ENCODE measurements around the gene SCML1.
"Not testable (repeated sequence)": the region's sequence is repeated elsewhere in the genome, so short reads cannot be mapped to it uniquely, and the experiment has no call there.

SCML1 gene

GRCh38 chrX:17740137-17741122, 3.1 kb downstream of the SCML1 start:
- DNase-seq, result no peak

DNA sequence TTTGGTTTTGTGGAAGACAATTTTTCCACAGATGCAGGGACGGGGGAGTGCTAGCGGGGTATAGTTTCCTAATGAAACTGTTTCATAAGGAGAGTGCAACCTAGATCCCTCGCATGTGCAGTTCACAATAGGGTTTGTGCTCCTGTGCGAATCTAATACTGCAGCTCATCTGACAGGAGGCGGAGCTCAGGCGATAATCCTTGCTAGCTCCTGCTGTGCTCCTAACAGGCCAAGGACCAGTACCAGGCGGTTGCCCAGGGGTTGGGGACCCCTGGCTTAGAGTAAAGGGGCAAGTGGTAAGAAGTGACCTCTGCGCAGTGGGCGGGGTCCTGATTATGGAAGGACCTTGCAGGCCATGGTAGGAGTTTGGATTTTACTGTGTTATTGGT, 3.8 kb downstream of the SCML1 start:
- no peak for DNase-seq

DNA sequence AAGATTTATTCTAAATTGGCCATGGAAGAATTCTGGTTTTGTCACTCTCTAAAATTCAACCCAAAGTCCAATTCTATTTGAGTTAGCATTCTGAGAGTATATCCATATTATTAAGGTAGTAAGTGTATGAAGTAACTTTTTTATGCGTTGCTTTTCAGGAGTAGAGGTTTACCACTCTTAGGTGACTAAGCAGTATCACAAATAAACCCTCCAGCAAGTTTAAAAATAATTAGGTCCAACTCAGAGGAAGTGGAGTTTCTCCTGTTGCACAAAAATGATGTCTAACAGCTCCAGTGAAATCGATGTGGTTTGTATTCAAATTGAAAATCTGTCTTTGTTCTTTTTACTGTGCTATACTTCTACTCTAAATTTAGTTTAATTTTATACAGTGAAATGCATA, 6.6 kb downstream of the SCML1 start:
- no peak for DNase-seq

GRCh38 chrX:17744896-17745523, 7.7 kb downstream of the SCML1 start:
- DNase-seq, result no peak

- DNase-seq, result no peak
These were observed 10.4 kb downstream of the SCML1 start for GRCh38 chrX:17747692-17748091.

- no peak for DNase-seq
These were observed 11.4 kb downstream of the SCML1 start for GRCh38 chrX:17748684-17749083.

DNA sequence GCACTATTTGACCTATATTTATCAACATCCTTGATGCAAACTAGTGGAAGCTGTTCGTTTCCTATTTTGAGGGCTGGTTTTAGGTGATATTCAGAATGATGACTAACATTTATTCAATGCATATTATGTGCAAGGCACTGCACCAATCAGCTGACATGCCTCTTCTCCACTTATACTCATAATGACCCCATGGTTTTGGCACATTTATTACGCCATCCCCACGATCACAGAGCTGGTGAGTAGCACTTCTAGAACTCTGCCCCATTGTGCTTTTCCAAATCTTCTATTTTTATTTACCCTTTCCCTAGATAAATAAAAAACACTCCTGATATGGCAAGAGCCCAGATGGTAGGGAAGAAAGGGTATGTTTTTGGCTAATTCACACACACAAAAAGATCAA, 13.1 kb downstream of the SCML1 start:
- DNase-seq, result no peak

DNA sequence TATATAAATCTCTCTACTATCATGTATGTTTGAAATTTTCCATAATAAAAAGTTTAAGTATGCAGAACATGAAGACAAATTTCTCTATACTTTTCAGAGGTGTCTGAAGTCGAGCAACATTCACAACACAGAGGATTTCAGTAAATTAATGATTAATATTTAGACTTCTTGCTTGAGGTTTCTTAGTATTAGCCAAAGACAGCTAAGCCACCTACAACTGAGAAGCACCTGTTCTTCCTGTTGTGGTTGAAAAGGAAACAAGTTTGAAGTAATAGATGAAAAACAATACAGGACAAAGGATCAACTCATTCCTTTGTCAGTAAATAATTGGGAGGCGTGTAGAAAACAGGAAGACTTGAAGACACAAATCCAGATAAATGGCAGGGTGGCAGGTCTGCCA, 21.1 kb downstream of the SCML1 start:
- DNase-seq, result no peak

DNA sequence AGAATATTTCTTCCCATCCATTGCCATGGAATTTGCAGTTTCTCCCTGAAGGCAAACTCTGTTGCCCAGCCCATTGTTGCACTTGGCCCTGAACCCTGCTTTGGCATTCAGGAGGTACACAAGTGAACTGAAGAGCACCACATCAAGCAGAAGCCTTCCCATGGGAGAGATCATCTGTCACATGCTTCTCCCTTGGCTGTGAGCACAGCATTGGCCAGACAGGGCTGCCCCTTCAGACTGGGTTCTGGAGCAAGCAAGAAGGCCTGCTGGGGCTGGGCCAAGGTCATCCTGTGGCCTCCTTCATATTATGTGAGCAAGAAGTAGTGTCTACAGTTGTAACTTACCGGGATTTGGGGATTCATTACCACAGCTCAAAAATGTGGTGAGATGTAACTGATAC, 22.7 kb downstream of the SCML1 start:
- DNase-seq, result no peak

DNA sequence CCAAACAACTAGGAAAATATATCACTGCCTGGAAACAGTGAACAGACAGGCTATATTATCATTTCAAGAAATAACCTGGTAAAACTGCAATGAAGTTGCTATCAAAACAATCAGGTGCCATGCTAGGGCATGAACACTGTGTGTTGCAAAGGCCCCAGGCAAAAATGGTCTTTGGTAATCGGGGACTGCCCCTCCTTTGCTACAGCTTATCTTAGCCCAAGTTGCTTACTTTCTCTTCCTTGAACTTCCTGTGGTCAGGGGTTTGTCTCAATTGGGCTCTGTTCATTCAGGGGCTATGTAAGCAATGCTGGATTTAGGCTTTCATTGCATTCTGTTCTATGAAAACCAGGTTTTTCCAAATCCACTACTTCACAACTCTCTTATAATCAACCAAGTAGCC, 30.4 kb downstream of the SCML1 start:
- DNase-seq, result no peak

DNA sequence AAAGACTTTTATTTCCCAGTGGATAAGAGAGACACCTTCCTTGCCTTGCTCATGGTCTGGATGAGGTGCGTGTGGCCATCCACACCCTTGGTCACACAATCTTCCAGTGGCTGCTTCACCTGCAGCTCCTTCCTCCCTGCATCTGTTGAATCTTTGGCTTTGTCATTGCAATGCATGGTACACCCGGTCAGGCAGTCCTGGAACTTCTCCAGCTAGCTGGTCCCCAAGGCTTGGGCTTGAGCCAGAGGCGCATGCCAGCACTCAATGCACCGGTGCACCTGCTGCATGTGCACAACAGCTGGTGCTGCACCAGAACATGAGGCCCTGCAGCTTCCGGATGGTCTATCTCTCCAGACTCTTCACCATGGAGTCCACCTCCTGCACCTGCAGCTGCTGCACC, 31.7 kb downstream of the SCML1 start:
- no peak for DNase-seq

GRCh38 chrX:17769701-17770269, 32.5 kb downstream of the SCML1 start:
- DNase-seq, result no peak

- DNase-seq, result no peak
These were observed 36.1 kb downstream of the SCML1 start for GRCh38 chrX:17773221-17773876.

GRCh38 chrX:17774053-17774452, 36.8 kb downstream of the SCML1 start:
- no peak for DNase-seq

DNA sequence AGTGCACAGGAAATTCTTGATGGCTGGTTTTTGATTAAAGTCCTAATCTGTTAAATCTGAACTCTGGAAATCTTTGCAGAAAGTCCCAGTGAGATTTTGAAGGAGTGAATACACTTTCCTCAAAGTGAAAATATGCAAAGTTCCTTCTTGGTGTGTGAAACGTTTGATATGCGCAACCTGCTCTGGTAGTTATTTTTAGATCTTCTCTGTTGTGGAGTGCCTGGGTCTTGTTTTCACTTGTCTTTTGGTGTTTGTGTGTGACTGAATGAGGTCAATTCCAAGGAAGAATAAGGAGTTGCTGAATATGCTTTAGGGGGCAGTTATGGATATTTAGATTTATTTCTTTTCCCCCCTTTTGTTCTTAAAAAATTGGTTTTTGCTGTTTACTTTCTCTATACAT, 41.7 kb downstream of the SCML1 start:
- no peak for DNase-seq

DNA sequence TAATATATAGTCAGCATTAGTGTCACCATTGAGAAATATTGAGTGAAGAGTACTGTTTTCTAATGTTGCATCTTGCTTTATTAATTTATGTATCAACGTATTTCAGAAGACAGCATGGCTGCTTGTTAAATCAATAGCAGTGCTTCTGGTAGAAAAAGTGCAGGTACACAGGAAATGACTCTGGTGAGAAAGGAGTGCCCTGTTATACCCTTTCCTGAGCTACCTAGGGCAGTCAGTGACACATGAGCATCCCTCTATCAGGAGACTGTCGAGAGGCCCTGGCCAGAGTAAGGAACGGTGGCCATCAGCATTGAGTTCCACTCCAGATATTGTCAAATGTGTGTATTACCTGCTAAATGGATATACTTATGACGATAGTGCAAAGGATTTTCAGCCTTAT, 42.1 kb downstream of the SCML1 start:
- no peak for DNase-seq

DNA sequence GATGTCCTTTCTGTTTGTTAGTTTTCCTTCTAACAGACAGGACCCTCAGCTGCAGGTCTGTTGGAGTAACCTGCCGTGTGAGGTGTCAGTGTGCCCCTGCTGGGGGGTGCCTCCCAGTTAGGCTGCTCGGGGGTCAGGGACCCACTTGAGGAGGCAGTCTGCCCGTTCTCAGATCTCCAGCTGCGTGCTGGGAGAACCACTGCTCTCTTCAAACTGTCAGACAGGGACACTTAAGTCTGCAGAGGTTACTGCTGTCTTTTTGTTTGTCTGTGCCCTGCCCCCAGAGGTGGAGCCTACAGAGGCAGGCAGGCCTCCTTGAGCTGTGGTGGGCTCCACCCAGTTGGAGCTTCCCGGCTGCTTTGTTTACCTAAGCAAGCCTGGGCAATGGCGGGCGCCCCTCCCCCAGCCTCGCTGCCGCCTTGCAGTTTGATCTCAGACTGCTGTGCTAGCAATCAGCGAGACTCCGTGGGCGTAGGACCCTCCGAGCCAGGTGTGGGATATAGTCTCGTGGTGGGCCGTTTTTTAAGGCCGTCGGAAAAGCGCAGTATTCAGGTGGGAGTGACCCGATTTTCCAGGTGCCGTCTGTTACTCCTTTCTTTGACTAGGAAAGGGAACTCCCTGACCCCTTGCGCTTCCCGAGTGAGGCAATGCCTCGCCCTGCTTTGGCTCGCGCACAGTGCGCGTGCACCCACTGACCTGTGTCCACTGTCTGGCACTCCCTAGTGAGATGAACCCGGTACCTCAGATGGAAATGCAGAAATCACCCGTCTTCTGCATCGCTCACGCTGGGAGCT, 49.5 kb downstream of the SCML1 start:
- not testable (repeated sequence) for DNase-seq

DNA sequence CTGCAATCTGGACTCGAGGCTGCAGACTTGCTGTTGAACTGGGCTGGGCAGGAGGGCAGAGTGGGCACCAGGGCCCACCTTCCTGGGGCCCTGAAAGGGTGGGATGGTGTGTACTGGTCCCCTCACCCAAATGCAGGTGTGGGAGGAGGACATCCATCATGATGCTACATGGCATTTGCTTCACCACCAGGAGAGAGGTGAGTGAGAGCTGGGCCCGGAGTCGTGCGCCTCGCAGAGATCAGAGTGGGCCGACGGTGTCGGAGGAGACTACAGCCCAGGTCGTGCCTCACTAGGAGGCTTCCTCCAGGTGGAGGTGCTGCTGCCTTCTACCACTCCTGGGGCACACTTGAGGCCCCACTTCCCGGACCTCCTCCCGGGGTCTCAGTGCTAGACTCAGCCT, 50.3 kb downstream of the SCML1 start:
- no peak for DNase-seq

- DNase-seq, result no peak
These were observed 51.1 kb downstream of the SCML1 start for GRCh38 chrX:17788439-17788838.

DNA sequence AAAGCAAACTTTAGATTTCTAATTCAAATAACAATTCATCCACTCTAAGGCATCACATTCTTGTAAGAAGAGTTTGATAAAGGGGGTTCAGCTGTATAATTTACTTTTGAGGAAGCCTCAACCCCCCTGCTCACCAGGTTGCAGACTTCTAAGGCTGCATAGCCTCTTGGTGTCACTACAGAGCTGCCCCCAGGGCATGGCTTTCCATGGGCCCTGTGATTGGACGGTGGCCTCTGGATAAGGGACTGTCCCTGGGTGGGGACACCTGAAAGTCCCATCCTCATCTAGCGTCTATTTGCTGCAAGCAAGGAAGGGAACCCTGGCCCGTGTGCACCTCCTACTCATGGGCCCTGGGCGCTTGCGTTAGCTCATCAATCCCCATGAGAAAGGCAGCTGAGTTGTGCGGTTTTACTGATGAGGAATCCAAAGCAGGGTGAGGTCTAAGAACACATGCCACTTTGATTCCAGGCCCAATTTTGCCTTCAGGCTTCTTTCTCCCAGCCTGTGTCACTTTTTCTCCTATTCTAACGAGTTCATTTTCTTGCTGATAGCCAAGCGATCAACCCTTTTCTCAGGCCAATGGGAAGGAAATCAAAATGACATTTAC, 51.8 kb downstream of the SCML1 start:
- DNase-seq, result no peak

GRCh38 chrX:17792826-17793225, 55.5 kb downstream of the SCML1 start:
- no peak for DNase-seq

GRCh38 chrX:17798921-17799320, 61.6 kb downstream of the SCML1 start:
- DNase-seq, result no peak

All from NCI-H510A (cell line).